ENCODE data around the gene SCP2. TPM values are rescaled to one million over a fixed set of nuclear protein-coding genes. Genes with fewer than 3 reads are reported as not detected.
A peak's percentile ranks its signal among the peaks of the same experiment; 100 is the strongest.
"Not testable (repeated sequence)": the region's sequence is repeated elsewhere in the genome, so short reads cannot be mapped to it uniquely, and the experiment has no call there.

Gene SCP2
- total RNA-seq, 2 donors from 2014 or later, result 50.8 to 54.3 TPM

DNA sequence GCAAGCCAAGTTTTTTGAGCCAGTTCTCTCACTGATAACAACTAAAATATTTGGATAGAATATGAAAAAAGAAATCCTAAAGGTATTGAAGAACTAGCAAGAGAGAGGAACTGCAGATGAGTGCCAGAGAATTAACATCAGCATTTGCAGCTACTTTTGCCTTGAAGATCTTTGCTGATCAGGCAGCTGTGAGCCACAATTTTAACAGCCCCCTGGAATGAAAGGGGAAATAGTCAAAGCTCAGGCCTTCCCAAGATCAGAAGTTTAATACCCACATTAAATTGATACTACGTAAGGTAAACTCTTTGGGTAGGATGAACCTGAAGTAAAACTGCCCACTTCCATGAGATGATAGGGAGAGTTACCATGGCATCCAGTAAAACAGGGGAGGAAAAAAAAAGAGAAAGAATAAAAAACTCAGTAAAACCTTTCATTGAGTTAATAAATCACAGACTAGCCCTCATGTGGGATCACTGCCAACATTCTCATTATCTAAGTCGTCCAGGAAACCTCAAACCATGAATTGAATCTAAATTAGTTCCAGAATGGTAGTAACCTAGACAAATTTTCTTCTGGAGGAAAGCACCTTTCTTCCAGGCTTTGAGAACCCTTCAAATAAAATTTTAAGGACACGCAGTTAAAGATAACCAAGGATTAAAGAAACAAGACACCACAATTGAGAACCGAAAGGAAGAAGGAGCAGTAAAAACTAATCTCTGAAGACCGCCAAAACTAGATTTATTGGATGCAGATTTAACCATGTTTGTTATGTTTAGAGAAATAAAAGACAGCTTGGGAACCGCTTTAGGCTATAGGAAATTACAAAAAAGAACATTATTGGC lies 28.3 kb downstream of the SCP2 start:
- ATAC-seq (replicated peaks in 1 of 2), result no peak
- DNase-seq, result no peak
- H3K27me3 Mint-ChIP-seq (ENCODE audit: low read depth), result no peaks in the 10 kb centered on the region
- H3K27ac Mint-ChIP-seq, result no peak overlapping the region
- H3K4me1 Mint-ChIP-seq (ENCODE audit: low read depth), result no peaks in the 10 kb centered on the region
- no peak overlapping the region for H3K4me3 Mint-ChIP-seq
- H3K36me3 Mint-ChIP-seq (ENCODE audit: insufficient read depth in 2 of 2), result peaks cover 0 to 2% of the 10 kb centered on the region in 2 donors
- H3K9me3 Mint-ChIP-seq, result no peaks in the 10 kb centered on the region

DNA sequence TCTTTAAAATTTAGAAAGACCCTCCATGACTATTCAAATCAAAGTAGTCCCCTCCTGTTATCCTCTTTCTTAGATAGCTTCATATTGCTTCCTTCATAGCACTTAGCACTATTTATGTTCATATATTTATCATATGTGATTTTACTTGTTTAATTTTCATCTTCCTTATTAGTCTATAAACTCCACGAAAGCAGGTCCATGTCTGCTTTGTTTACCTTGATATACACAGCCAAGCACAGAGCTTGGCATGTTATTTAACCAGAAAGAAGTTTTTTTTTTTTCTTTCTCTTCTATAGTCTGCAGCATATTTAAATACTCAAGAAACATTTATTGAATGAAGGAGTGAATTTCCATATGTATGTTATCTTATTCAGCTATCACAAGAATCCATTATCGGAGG lies 36.0 kb downstream of the SCP2 start:
- H3K4me3 Mint-ChIP-seq, result no peak overlapping the region
- H3K36me3 Mint-ChIP-seq (ENCODE audit: insufficient read depth in 2 of 2), result peaks cover 0 to 2% of the 10 kb centered on the region in 2 donors

DNA sequence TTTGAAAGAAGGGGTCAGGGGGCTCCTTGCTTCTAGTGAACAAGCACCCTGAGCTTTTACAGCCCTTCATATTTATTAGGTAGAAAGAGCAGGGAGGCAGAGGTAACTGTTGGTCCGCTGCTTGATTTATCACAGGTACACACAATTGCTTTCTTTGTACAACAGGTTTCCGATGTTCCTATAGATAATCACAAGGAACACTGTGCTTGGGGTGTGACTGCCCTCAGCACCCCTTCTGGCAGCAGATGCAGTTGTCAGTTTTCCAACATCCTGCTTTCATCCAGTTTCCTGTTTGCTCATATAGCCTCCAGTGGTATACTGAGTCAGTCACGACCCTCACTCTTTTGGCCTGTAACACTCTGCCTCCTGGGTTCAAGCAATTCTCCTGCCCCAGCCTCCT lies 40.6 kb downstream of the SCP2 start:
- ATAC-seq (replicated peaks in 1 of 2) (no peak), DNase-seq (no peak)
- no peaks in the 10 kb centered on the region for H3K9me3 Mint-ChIP-seq
- peaks cover 4% of the 10 kb centered on the region for H3K4me1 Mint-ChIP-seq (ENCODE audit: low read depth)
- no peaks in the 10 kb centered on the region for H3K27me3 Mint-ChIP-seq (ENCODE audit: low read depth)
- no peak overlapping the region for H3K4me3 Mint-ChIP-seq
- H3K36me3 Mint-ChIP-seq (ENCODE audit: insufficient read depth in 2 of 2), result no peaks in the 10 kb centered on the region
- H3K27ac Mint-ChIP-seq, result no peak overlapping the region

More for the DNA sequence above, 36.0 kb downstream of the SCP2 start:
- H3K27ac Mint-ChIP-seq, result peak overlapping the region; percentile 29
- no peaks in the 10 kb centered on the region for H3K9me3 Mint-ChIP-seq
- DNase-seq (no peak), ATAC-seq (replicated peaks in 1 of 2) (no peak)
- no peaks in the 10 kb centered on the region for H3K27me3 Mint-ChIP-seq (ENCODE audit: low read depth)
- no peaks in the 10 kb centered on the region for H3K4me1 Mint-ChIP-seq (ENCODE audit: low read depth)

DNA sequence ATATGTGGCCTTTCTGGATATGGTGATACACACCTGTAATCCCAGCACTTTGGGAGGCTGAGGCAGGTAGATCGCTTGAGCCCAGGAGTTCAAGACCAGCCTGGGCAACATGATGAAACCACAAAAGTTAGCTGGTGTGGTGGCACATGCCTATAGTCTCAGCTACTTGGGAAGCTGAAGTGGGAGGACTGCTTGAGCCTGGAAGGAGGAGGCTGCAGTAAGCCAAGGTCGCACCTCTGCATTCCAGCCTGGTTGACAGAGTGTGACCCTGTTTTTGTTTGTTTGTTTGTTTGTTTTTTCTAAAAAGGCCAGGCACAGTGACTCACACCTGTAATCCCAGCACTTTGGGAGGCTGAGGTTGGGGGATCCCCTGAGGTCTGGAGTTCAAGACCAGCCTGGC lies 42.2 kb downstream of the SCP2 start:
- not testable (repeated sequence) for ATAC-seq (replicated peaks in 1 of 2); H3K27me3 Mint-ChIP-seq (ENCODE audit: low read depth); H3K4me1 Mint-ChIP-seq (ENCODE audit: low read depth); H3K4me3 Mint-ChIP-seq; H3K9me3 Mint-ChIP-seq; DNase-seq; H3K36me3 Mint-ChIP-seq (ENCODE audit: insufficient read depth in 2 of 2); H3K27ac Mint-ChIP-seq

DNA sequence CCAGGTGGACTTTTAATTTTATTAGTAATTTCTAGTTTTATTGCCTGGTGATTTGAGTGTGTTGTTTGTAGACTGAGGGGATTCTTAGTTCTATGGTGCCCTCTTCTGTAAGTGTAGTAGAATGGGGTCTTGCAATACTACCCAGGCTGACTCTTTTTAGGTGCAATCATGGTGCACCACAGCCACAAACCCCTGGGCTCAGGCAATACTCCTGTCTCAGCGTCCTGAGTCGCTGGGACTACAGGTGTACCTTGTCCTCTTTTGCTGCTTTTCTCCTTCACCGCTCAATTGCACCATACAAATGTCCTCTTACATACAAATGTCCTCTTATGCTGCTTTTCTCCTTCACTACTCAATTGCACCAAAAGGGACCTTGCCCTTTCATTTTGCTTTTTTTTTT lies 43.1 kb downstream of the SCP2 start:
- Mint-ChIP-seq H3K36me3 (ENCODE audit: insufficient read depth in 2 of 2) (no peaks in the 10 kb centered on the region), H3K4me1 (ENCODE audit: low read depth) (peaks cover 4% of the 10 kb centered on the region), H3K9me3 (no peaks in the 10 kb centered on the region), H3K27me3 (ENCODE audit: low read depth) (no peaks in the 10 kb centered on the region), H3K27ac (no peak overlapping the region), H3K4me3 (no peak overlapping the region)
- ATAC-seq (replicated peaks in 1 of 2) (no peak), DNase-seq (no peak)

DNA sequence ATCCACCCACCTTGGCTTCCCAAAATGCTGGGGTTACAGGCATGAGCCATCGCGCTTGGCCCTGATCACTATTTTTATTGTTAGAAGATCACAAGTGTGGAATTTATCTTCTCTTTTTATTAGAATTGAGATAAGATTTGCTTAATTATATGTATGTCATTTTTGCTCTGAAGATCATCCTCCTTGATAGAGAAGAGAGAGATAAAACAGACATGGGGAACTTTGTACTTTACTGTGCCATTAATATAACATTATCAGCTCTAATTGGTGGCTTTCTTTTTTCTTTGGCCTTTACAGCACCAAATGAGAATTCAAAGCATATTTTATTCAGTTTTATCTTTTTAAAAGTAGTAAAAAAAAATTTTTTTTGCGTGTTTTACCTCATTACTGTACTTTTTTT lies 46.8 kb downstream of the SCP2 start:
- no peaks in the 10 kb centered on the region for H3K9me3 Mint-ChIP-seq
- no peaks in the 10 kb centered on the region for H3K27me3 Mint-ChIP-seq (ENCODE audit: low read depth)
- no peak for ATAC-seq (replicated peaks in 1 of 2)
- H3K4me3 Mint-ChIP-seq, result no peak overlapping the region
- peaks cover 4% of the 10 kb centered on the region for H3K4me1 Mint-ChIP-seq (ENCODE audit: low read depth)
- H3K27ac Mint-ChIP-seq, result no peak overlapping the region
- DNase-seq, result no peak
- peaks cover 1 to 3% of the 10 kb centered on the region in 2 donors for H3K36me3 Mint-ChIP-seq (ENCODE audit: insufficient read depth in 2 of 2)

DNA sequence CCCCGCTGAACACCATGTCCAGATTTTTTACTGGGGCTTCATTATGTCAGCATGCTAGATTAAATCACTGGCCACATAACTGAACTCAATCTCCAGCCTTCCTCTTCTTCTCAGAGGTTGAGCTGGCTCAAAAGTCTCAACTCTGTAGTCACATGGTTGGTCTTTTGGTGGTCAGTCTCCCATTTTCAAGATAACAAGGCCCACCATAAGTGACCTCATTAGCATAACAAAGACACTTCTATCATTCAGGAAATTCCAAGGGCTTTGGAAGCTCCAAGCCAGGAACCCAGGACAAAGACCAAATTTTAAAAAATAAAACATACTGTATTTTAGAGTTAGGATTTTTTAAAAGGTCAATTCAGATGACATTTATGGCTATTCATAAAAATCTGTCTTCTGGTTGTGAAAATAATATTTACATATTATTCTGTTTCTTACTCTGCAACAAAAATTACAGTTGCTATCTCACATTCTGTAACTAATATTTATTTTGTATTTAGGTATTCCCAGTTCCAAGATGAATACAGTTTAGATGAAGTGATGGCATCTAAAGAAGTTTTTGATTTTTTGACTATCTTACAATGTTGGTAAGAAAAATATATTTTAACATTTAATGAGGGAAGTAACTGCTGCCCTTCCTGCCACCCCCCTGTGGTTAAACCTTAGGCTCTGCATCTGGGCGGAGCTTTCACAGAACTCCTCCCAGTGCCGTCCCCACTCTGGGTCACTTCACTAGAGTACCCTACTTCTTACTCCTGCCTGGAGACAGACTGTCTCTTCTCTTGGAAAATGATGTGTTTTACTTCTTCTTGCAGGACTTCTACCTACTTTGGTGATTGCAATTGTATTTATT lies 49.3 kb downstream of the SCP2 start:
- Mint-ChIP-seq H3K27me3 (ENCODE audit: low read depth) (no peaks in the 10 kb centered on the region), H3K4me3 (no peak overlapping the region), H3K36me3 (ENCODE audit: insufficient read depth in 2 of 2) (peaks cover 1 to 3% of the 10 kb centered on the region in 2 donors), H3K4me1 (ENCODE audit: low read depth) (peaks cover 4% of the 10 kb centered on the region), H3K9me3 (no peaks in the 10 kb centered on the region), H3K27ac (peak overlapping the region; percentile 19)
- DNase-seq, result no peak
- no peak for ATAC-seq (replicated peaks in 1 of 2)

DNA sequence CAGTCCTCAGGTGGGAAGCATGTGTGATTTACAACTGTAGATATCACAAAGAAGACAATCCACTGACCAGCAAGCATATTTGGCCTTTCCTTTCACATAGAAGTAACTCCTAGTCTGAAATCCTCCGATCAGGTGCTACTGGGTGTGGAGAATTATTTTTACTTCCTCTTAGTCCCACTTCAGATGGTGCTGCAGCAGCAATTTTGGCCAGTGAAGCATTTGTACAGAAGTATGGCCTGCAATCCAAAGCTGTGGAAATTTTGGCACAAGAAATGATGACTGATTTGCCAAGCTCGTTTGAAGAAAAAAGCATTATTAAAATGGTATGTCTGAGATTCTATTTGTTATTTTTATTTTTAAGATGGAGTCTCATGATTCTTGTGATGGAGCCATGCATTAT lies 51.0 kb downstream of the SCP2 start:
- H3K4me3 Mint-ChIP-seq, result no peak overlapping the region
- H3K9me3 Mint-ChIP-seq, result peaks cover 0 to 1% of the 10 kb centered on the region in 2 donors
- H3K27me3 Mint-ChIP-seq (ENCODE audit: low read depth), result no peaks in the 10 kb centered on the region
- peaks cover 6 to 7% of the 10 kb centered on the region in 2 donors for H3K36me3 Mint-ChIP-seq (ENCODE audit: insufficient read depth in 2 of 2)
- DNase-seq (no peak), ATAC-seq (replicated peaks in 1 of 2) (no peak)
- no peaks in the 10 kb centered on the region for H3K4me1 Mint-ChIP-seq (ENCODE audit: low read depth)
- no peak overlapping the region for H3K27ac Mint-ChIP-seq

DNA sequence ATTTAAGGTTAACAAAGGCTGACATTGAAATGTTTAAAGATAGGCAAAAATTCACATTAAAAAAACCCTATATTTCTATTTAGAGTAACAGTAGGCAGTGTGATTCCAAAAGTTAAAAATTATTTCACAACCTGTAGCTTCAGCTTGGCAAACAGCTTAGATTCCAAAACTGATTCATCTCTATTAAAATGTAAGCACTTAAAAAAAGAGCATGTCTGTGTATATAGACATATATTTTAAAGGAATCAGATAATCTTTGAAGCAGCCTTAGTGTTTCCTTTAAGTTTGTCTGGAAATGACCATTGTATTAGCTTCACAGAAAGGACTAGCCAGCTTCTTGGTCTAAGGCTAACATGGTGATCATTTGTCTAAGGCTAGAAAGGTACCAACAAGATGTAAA lies 65.7 kb downstream of the SCP2 start:
- not testable (repeated sequence) for H3K27me3 Mint-ChIP-seq (ENCODE audit: low read depth); H3K27ac Mint-ChIP-seq; H3K4me3 Mint-ChIP-seq; DNase-seq; H3K9me3 Mint-ChIP-seq; H3K36me3 Mint-ChIP-seq (ENCODE audit: insufficient read depth in 2 of 2); H3K4me1 Mint-ChIP-seq (ENCODE audit: low read depth); ATAC-seq (replicated peaks in 1 of 2)

DNA sequence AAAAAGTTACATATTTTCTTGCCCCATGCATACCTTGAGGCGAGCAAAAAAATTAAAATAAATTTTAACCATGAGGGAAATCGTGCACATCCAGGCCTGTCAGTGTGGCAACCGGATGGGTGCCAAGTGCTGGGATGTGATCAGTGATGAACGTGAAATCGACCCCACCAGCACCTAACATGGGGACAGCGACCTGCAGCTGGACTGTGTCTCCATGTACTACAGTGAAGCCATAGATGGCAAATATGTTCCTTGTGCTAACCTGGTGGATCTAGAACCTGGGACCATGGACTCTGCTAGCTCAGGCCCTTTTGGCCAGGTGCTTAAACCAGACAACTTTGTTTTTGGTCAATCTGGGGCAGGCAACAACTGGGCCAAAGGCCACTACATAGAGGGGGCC lies 67.6 kb downstream of the SCP2 start:
- no peak overlapping the region for H3K27ac Mint-ChIP-seq
- no peaks in the 10 kb centered on the region for H3K4me1 Mint-ChIP-seq (ENCODE audit: low read depth)
- ATAC-seq (replicated peaks in 1 of 2) (no peak), DNase-seq (no peak)
- H3K27me3 Mint-ChIP-seq (ENCODE audit: low read depth), result no peaks in the 10 kb centered on the region
- no peak overlapping the region for H3K4me3 Mint-ChIP-seq
- H3K9me3 Mint-ChIP-seq, result no peaks in the 10 kb centered on the region
- H3K36me3 Mint-ChIP-seq (ENCODE audit: insufficient read depth in 2 of 2), result no peaks in the 10 kb centered on the region

DNA sequence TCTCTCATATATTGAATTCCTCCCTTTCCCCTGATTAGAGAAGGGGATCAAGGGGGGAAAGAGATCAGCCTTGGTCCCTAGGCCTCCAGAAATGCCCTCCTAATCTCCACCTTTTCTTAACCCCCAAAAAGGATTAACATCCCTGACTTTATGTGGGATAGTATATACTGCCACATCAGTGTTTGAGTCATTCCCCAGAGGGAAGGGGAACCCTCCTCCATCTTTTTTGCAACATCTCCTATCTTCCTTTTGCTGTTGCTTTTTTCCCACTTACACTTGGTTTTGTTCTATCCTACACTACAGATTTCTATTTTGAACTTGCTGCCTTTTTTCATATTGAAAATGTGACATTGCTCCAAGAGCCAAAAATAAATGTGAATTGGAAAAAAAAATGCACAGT lies 69.6 kb downstream of the SCP2 start:
- no peaks in the 10 kb centered on the region for H3K36me3 Mint-ChIP-seq (ENCODE audit: insufficient read depth in 2 of 2)
- no peak overlapping the region for H3K27ac Mint-ChIP-seq
- no peaks in the 10 kb centered on the region for H3K9me3 Mint-ChIP-seq
- no peaks in the 10 kb centered on the region for H3K4me1 Mint-ChIP-seq (ENCODE audit: low read depth)
- H3K27me3 Mint-ChIP-seq (ENCODE audit: low read depth), result no peaks in the 10 kb centered on the region
- DNase-seq (no peak), ATAC-seq (replicated peaks in 1 of 2) (no peak)
- no peak overlapping the region for H3K4me3 Mint-ChIP-seq

DNA sequence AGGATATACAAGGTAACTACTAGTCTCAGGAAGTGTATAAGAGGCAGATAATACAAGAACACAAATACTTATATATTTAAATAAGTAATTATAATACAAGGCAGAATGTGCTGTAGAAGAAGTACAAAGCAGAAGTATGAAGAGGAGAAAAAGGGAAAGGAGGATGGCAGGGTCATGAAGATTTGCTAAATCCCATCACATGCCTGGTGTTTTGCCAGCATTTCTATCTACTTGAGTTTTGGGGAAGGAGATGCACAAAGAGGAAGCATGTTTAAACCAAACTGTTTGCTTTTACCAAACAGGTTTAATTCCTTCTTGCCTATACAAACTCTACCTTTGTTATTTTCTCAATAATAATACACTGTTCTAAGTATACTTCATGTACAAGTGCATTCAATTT lies 74.1 kb downstream of the SCP2 start:
- H3K9me3 Mint-ChIP-seq, result no peaks in the 10 kb centered on the region
- no peaks in the 10 kb centered on the region for H3K27me3 Mint-ChIP-seq (ENCODE audit: low read depth)
- DNase-seq, result no peak
- H3K4me1 Mint-ChIP-seq (ENCODE audit: low read depth), result no peaks in the 10 kb centered on the region
- H3K36me3 Mint-ChIP-seq (ENCODE audit: insufficient read depth in 2 of 2), result peaks cover 2 to 4% of the 10 kb centered on the region in 2 donors
- ATAC-seq (replicated peaks in 1 of 2), result no peak
- H3K27ac Mint-ChIP-seq, result no peak overlapping the region
- H3K4me3 Mint-ChIP-seq, result no peak overlapping the region

DNA sequence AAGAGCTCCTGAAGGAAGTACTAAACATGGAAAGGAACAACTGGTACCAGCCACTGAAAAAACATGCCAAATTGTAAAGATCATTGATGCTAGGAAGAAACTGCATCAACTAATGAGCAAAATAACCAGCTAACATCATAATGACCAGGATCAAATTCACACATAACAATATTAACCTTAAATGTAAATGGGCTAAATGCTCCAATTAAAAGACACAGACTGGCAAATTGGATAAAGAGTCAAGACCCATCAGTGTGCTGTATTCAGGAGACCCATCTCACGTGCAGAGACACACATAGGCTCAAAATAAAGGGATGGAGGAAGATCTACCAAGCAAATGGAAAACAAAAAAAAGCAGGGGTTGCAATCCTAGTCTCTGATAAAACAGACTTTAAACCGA lies 79.5 kb downstream of the SCP2 start:
- DNase-seq; H3K4me1 Mint-ChIP-seq (ENCODE audit: low read depth); H3K9me3 Mint-ChIP-seq; H3K27ac Mint-ChIP-seq; H3K36me3 Mint-ChIP-seq (ENCODE audit: insufficient read depth in 2 of 2); H3K4me3 Mint-ChIP-seq; H3K27me3 Mint-ChIP-seq (ENCODE audit: low read depth); ATAC-seq (replicated peaks in 1 of 2): not testable (repeated sequence)

Data from activated T-cell treated with anti-CD3 and anti-CD28 coated beads, Interleukin-2, amount 50 U/mL, for 72 hours (primary cell).